NCI-H82 treated with DMSO at 0.1 percent for 48 hours (cell line): Measurements from ENCODE around the gene AKAP17A.
"Not testable (repeated sequence)": the region's sequence is repeated elsewhere in the genome, so short reads cannot be mapped to it uniquely, and the experiment has no call there.

Experiments used
- DNase-seq: peaks from one replicate; lab custom pipeline; 2025; ENCODE audit not compliant: unreplicated experiment; lab: John Stamatoyannopoulos, UW

AKAP17A gene

DNA sequence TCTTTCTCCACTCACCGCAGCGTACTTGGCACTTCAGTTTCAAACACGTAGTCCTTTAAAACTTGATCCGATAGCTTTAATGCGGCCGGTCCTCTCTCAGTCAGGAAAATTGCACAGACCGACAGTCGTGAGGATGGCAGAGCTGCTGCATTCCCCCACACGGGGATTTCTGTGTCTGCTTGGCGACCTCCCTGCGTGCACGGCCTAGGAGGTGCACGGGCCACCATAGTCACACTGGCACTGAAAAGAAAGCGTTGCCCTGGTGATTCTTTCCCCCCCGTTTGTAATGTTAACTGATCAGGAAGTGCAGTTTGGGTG is 10.3 kb downstream of the AKAP17A start:
- DNase-seq = no peak

GRCh38 chrX:1602299-1602698 is 10.9 kb downstream of the AKAP17A start:
- DNase-seq = no peak

- no peak for DNase-seq
Observed at GRCh38 chrX:1606496-1606895, 15.1 kb downstream of the AKAP17A start.

DNA sequence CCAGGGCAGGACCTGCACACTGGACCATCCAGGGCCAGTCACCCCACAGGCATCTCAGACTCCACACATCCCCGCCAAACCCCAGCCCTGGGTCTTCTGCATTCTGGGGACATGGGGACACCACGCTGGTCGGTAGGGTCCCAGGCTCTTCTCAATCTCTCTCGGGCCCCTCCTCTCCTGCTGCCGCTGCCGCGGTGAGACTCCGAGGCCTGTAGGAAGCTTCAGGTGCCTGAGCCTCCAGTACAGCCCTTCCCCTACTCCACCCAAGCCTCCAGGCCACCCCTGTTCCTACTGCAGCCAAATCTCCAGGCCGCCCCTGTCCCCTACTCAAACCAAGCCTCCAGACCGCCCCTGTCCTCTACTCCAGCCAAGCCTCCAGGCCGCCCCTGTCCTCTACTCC is 17.9 kb downstream of the AKAP17A start:
- DNase-seq = no peak

GRCh38 chrX:1609762-1610161 is 18.4 kb downstream of the AKAP17A start:
- no peak for DNase-seq

DNA sequence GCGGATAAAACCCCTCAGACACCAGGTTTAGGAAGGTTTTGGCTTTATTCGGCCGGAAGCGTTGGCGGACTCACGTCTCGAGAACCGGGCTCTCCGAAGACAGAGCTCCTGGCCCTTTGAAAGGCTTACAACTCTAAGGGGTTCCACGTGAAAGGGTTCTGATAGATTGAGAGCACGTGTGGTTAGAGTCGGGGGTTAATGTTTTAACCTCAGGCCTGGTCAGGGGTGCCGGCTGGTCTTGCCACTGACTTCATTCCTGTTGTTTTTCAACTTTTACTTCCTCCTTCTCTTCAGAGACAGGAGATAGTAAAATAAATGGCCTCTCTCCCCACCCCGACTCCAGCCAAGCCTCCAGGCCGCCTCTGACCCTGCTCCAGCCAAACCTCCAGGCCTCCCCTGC is 18.8 kb downstream of the AKAP17A start:
- DNase-seq = no peak

DNA sequence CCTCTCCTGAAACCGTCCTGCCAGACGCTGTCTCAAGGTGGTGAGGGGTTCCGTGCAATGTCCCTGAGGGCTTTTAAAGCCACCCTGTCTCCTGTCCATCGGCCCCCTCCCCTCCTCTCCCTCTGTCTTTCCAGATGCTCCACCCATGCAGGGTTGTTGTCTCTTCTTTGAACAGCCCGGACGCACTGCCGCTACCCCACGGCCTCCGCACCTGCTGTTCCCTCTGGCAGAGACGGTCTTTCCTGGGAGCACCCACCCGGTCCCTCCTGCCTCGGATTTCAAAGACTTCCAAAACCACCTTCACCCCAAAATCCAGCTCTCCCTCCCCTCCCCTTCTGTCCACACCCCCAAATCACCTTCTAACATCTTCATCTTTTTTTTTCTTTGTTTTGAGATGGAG is 19.3 kb downstream of the AKAP17A start:
- no peak for DNase-seq

DNA sequence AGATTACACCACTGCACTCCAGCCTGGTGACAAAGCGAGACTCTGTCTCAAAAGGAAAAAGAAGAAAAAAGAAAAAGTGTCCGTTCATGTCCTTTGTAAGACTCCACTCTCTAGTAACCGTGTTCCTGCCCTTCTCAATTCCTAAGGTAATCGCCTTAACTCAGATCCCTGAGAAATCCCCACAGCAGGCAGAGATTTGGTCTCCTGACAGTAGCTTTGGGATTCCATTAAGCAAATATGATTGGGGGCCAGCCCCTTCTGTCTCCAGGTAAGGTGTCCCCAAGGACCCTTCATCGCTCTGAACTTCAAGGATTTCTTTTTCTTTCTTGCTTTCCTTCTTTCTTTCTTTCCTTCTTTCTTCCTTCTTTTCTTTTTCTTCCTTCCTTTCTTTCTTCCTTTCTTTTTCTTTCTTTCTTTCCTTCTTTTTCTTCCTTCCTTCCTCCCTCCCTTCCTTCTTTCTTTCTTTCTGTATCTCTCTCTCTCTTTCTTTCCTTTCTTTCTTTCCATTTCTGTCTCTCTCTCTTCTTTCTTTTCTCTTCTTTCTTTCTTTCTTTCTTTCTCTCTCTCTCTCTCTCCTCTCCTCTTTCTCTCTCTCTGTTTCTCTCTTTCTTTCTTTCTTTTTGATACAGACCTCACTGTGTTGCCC is 21.4 kb downstream of the AKAP17A start:
- DNase-seq = peak; percentile 45

- DNase-seq = peak; percentile 7
Observed at GRCh38 chrX:1614927-1615326, 23.5 kb downstream of the AKAP17A start, which contains the start of gene ASMT. Gene ASMT (plus strand): TSS chrX:1615059. CDS start chrX:1615200, 141 bp downstream.

GRCh38 chrX:1618689-1619088 is 27.3 kb downstream of the AKAP17A start:
- DNase-seq = peak; percentile 96

DNA sequence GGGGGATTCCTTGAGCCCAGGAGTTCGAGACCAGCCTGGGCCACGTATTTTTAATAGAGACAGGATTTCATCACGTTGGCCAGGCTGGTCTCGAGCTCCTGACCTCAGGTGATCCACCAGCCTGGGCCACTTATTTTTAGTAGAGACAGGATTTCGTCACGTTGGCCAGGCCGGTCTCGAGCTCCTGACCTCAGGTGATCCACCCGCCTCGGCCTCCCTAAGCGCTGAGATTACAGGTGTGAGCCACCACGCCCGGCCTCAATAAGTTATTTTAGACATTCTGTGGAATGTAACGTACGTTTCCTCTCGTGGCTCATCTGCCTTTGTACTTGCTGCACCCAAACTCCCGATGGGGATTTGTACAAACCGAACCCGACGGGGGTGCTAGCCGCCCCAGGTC is 32.3 kb downstream of the AKAP17A start:
- no peak for DNase-seq

DNA sequence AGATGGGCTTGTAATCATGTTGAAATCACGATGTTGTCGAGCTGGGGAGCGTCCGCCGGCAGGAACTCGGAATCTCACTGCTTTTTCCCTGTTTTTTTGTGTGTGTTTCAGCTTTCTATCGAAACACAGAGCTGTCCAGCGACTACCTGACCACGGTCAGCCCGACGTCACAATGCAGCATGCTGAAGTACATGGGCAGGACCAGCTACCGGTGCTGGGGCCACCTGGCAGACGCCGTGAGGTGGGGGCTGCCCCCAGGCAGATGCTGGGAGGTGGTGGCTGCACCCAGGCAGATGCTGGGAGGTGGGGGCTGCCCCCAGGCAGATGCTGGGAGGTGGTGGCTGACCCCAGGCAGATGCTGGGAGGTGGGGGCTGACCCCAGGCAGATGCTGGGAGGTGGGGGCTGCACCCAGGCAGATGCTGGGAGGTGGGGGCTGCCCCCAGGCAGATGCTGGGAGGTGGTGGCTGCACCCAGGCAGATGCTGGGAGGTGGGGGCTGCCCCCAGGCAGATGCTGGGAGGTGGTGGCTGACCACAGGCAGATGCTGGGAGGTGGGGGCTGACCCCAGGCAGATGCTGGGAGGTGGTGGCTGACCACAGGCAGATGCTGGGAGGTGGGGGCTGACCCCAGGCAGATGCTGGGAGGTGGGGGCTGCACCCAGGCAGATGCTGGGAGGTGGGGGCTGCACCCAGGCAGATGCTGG is 32.9 kb downstream of the AKAP17A start:
- not testable (repeated sequence) for DNase-seq

- not testable (repeated sequence) for DNase-seq
Observed at GRCh38 chrX:1624861-1625215, 33.4 kb downstream of the AKAP17A start.

GRCh38 chrX:1629244-1629643 is 37.8 kb downstream of the AKAP17A start:
- no peak for DNase-seq

DNA sequence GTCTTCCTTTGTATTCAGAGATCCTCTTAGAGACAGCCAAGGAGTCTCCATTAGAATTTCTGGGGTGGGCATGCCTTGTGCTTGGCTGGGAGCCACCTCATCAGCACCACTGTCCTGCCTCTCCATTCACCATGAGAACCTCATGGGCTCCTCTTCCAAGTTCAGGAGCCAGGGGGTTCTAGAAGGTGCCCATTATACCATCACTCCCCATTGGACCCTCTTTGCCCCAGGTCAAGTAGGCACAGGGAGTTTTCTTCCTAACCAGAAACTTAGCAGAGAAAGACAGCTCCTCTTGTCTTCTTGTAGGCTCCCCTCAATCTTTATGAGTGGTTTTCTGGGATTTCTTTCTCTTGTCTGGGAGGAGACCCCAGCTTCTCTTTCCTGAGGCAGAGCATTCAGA is 54.6 kb downstream of the AKAP17A start:
- no peak for DNase-seq

DNA sequence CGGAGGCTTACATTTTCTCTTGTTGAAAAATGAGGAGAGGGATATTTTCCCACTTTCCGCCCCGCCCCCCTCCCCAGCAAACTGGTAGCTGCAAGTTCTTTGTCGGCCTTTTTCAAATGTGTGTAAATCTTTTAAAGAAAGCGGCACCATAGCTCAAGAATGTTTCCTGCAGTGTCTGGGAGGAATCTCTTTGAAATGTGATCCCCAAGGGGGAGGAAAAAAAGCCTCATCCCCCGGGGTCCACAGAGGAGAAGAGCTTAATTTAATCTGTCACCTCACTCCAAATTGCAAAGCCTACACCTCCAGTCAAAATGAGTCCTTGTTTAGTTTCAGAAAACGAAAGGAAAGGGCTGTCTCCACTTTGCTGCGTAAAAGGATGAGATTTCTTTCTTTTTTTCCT is 58.2 kb downstream of the AKAP17A start:
- DNase-seq = no peak
